Gastroesophageal sphincter (tissue), 4 donors: Measurements from ENCODE around the gene KHSRP. TPM values are rescaled to one million over a fixed set of nuclear protein-coding genes. Genes with fewer than 3 reads are reported as not detected.

Experiments used
- ATAC-seq: fragments of 150-250 bp; one replicate; pipeline ENCODE4 v1.9.1; 2016; ENCODE audit warnings: mild to moderate bottlenecking, moderate library complexity
- H3K27ac ChIP-seq, 4 donors: fragments of 200-600 bp; sonication (generic) in 3 of 4; 1 replicate in 3 of 4; 2 replicates in 1 of 4; pipeline ENCODE4 v1.5.1; 2016 to 2019
- H3K27me3 ChIP-seq: fragments of 200-600 bp; sonication (generic); one replicate; pipeline ENCODE4 v1.5.1; 2019
- H3K36me3 ChIP-seq, 2 donors: fragments of 200-600 bp; sonication (generic); one replicate each; pipeline ENCODE4 v1.5.1; 2019; ENCODE audit warnings: control low read depth in 1 of 2
- H3K4me1 ChIP-seq, 3 donors: fragments of 200-600 bp; sonication (generic); 1 replicate in 2 of 3; 2 replicates in 1 of 3; pipeline ENCODE4 v1.5.1; 2016 to 2019; ENCODE audit warnings: control low read depth in 2 of 3
- H3K4me3 ChIP-seq, 2 donors: fragments of 200-600 bp; sonication (generic); one replicate each; pipeline ENCODE4 v1.5.1; 2019; ENCODE audit warnings: mild to moderate bottlenecking in 1 of 2, moderate library complexity in 1 of 2
- H3K9me3 ChIP-seq, 3 donors: fragments of 200-600 bp; sonication (generic); one replicate each; pipeline ENCODE4 v1.5.1; 2017 to 2019; ENCODE audit warnings: control low read depth in 2 of 3
- EP300 ChIP-seq: sonication (generic); formaldehyde crosslinking; IDR thresholded peaks from one replicate; pipeline ENCODE4 v1.6.1; 2017; ENCODE audit warnings: antibody characterized with exemption, mild to moderate bottlenecking
- POLR2A ChIP-seq, 2 donors: fragments of 450-650 bp; IDR thresholded peaks; one replicate each; pipeline ENCODE4 v1.6.1; 2017; ENCODE audit warnings: antibody characterized with exemption in 2 of 2, mild to moderate bottlenecking in 2 of 2, moderate library complexity in 1 of 2
- POLR2AphosphoS5 ChIP-seq: sonication (generic); formaldehyde crosslinking; IDR thresholded peaks from one replicate; pipeline ENCODE4 v1.6.1; 2017; ENCODE audit warnings: antibody characterized with exemption
- WGBS, 2 donors: methylation state at CpG; one replicate each; pipeline ENCODE4 v1.1.5; 2018; ENCODE audit warnings: low coverage in 1 of 2; 5-methylcytosine and 5-hydroxymethylcytosine counted together
- small RNA-seq, 4 donors: library from RNA; depleted of rRNA; stranded (forward); fragments of <200 nt; gene quantifications; one replicate each; pipeline ENCODE3, GENCODE V24; 2016
- total RNA-seq, 4 donors: library from RNA; depleted of rRNA; stranded (reverse); fragments of >200 nt; gene quantifications; one replicate each; pipeline ENCODE4 v1.1.0, GENCODE V29; 2016
- TF ChIP-seq, protein P1 (sequence below), 4 experiments: fragments of 200-600 bp in 2 of 4; fragments of 450-650 bp in 2 of 4; sonication (generic) in 1 of 4; IDR thresholded peaks; one replicate each; pipeline ENCODE4 v1.5.1; 2017 to 2019; ENCODE audit warnings: antibody characterized with exemption in 4 of 4, mild to moderate bottlenecking in 2 of 4, moderate library complexity in 2 of 4

Gene KHSRP
- total RNA-seq, 4 donors from 2014 or later = 102 to 218 (median 126) TPM

DNA sequence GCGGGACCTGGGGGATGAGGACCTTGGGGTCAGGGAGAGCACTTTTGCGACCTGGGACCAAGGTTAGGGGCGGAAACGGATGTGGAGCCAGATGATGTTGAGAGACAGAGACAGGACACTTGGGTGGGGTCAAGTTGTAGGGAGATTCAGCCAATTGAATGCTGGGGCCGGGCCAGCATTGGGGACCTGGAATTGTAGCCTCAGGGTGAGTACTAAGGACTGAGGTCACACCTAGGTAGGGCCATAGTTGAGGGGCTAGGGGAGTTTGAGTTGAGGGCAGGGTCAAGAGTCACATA, 50.9 kb downstream of the KHSRP start:
- Histone ChIP-seq H3K27me3 (no peaks in the 10 kb centered on the region), H3K4me3 (peak overlapping the region; percentile 20 to 92), H3K4me1 (peaks cover 0 to 58% (median 21%) of the 10 kb centered on the region in 3 donors), H3K9me3 (no peaks in the 10 kb centered on the region), H3K27ac (peak overlapping the region; percentile 14 to 100 (median 96)), H3K36me3 (peaks cover 0 to 30% of the 10 kb centered on the region in 2 donors)
- WGBS, 2 donors = 17 to 18% methylated on average over 4 of the region's 5 CpGs
- TF ChIP-seq POLR2A (IDR thresholded peaks at IDR 0.05) (no peak), POLR2AphosphoS5 (no peak), EP300 (no peak)
- TF ChIP-seq, protein P1, sequence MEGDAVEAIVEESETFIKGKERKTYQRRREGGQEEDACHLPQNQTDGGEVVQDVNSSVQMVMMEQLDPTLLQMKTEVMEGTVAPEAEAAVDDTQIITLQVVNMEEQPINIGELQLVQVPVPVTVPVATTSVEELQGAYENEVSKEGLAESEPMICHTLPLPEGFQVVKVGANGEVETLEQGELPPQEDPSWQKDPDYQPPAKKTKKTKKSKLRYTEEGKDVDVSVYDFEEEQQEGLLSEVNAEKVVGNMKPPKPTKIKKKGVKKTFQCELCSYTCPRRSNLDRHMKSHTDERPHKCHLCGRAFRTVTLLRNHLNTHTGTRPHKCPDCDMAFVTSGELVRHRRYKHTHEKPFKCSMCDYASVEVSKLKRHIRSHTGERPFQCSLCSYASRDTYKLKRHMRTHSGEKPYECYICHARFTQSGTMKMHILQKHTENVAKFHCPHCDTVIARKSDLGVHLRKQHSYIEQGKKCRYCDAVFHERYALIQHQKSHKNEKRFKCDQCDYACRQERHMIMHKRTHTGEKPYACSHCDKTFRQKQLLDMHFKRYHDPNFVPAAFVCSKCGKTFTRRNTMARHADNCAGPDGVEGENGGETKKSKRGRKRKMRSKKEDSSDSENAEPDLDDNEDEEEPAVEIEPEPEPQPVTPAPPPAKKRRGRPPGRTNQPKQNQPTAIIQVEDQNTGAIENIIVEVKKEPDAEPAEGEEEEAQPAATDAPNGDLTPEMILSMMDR (IDR thresholded peaks at IDR 0.05) = no peak
- no peak for ATAC-seq

DNA sequence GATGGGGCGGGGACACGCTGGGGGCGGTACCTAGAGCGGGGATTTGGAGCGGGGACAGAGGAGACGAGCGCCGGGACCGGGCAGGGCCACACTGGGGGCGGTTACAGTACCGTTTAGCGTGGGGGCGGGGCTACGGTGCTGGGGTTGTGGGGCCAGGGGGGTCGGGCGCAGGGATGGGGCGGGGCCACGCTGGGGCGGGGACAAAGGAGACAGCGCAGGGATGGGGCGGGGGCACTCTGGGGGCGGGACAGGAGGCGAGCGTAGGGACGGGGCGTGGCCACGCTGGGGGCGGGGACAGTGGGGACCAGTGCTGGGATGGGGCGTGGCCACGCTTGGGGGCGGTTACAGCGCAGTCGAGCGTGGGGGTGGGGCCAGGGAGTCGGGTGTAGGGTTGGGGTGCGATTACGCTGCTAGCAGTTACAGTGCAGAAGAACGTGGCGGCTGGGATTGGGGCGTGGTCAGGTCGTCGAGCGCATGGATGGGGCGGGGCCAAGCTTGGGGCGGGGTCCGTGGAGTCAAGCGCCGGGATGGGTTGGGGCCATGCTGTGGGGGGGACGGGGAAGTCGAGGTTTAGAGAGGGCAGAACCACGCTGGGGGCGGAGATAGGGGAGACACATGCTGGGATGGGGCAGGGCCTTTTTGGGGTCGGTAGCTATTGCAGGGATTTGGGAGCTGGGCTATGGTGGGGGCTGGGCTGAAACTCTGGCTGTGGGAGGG, 51.4 kb downstream of the KHSRP start:
- no peaks in the 10 kb centered on the region for H3K9me3 ChIP-seq
- TF ChIP-seq POLR2AphosphoS5 = peak; percentile 13
- TF ChIP-seq, protein P1 (IDR thresholded peaks at IDR 0.05) = no peak
- WGBS, 2 donors = 0% methylated on average over 1 to 17 of the region's 53 CpGs
- peak; percentile 81 for ATAC-seq
- peaks cover 0 to 53% (median 18%) of the 10 kb centered on the region in 3 donors for H3K4me1 ChIP-seq
- peak overlapping the region; percentile 87 to 100 (median 96) for H3K27ac ChIP-seq
- peaks cover 0 to 33% of the 10 kb centered on the region in 2 donors for H3K36me3 ChIP-seq
- peak overlapping the region; percentile 53 to 92 for H3K4me3 ChIP-seq
- no peaks in the 10 kb centered on the region for H3K27me3 ChIP-seq

DNA sequence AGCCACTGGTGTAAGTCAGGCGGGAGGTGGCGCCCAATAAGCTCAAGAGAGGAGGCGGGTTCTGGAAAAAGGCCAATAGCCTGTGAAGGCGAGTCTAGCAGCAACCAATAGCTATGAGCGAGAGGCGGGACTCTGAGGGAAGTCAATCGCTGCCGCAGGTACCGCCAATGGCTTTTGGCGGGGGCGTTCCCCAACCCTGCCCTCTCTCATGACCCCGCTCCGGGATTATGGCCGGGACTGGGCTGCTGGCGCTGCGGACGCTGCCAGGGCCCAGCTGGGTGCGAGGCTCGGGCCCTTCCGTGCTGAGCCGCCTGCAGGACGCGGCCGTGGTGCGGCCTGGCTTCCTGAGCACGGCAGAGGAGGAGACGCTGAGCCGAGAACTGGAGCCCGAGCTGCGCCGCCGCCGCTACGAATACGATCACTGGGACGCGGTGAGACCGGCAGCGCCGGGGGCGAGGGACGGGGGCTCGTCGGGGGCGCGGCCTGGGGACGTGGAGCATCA, 52.0 kb downstream of the KHSRP start, which contains the start of gene ALKBH7:
ALKBH7 (plus strand) TSS at position 201 of the 502 bp plus-strand sequence; CDS start at position 228, 27 bp downstream.
- Histone ChIP-seq H3K9me3 (no peaks in the 10 kb centered on the region), H3K36me3 (peaks cover 0 to 39% of the 10 kb centered on the region in 2 donors), H3K4me1 (peaks cover 0 to 47% (median 12%) of the 10 kb centered on the region in 3 donors), H3K27ac (peak within 1 kb of the TSS; percentile 90 to 100 (median 96)), H3K27me3 (no peaks in the 10 kb centered on the region), H3K4me3 (peak within 1 kb of the TSS; percentile 53 to 92)
- WGBS, 2 donors = no CpG with 5 or more reads among the region's 47 CpGs
- TF ChIP-seq POLR2AphosphoS5 (peak; percentile 22), EP300 (no peak), POLR2A (IDR thresholded peaks at IDR 0.05) (peak; percentile 44 to 57)
- ATAC-seq = peak; percentile 93

DNA sequence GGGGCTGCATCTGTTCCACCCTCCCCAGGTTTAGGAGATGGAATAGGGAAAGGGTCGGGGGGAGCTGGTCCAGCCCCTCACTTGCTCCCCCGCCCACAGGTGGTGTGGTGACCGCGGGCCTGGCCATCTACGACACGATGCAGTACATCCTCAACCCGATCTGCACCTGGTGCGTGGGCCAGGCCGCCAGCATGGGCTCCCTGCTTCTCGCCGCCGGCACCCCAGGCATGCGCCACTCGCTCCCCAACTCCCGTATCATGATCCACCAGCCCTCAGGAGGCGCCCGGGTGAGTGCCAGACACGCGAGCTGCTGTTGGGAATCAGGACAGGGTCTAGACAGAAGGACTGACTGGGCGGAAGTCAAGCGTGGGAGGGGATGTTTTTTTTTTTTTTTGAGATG, 60.3 kb downstream of the KHSRP start:
- Histone ChIP-seq H3K27me3 (no peaks in the 10 kb centered on the region), H3K9me3 (no peaks in the 10 kb centered on the region), H3K4me1 (peaks cover 0 to 18% (median 7%) of the 10 kb centered on the region in 3 donors), H3K4me3 (no peak overlapping the region), H3K36me3 (peaks cover 0 to 64% of the 10 kb centered on the region in 2 donors), H3K27ac (no peak overlapping the region)
- WGBS, 2 donors = 83% methylated on average over 2 of the region's 21 CpGs; no CpG with 5 or more reads in 1 of the 2 donors
- TF ChIP-seq EP300 = no peak
- no peak for ATAC-seq

Small RNAs within 50 kb of the gene (small RNA-seq; reads per million reads assigned to genes)
- gene MIR6790 (0 reads per million in 4 donors), gene MIR6885 (0 to 0.27 (median 0) reads per million in 4 donors)

Other genes starting within 250 kb of the KHSRP start
- gene MLLT1, start 144.8 kb downstream of the KHSRP start, total RNA-seq = 10 to 100 TPM; 21.4 to 42.5 (median 23.8) TPM
- not detected for gene ACER1, start 91.2 kb downstream of the KHSRP start, total RNA-seq
- gene CLPP, start 63.3 kb downstream of the KHSRP start, total RNA-seq = 10 to 100 TPM; 40.2 to 86.1 (median 63.8) TPM
- gene ALKBH7, start 52.0 kb downstream of the KHSRP start, total RNA-seq = 10 to 100 TPM; 41.9 to 75.1 (median 45.7) TPM
- gene PSPN, start 48.9 kb downstream of the KHSRP start, total RNA-seq = 1 to 10 TPM in 3 of 4 donors, under 1 TPM in 1; 0.67 to 2.4 (median 1.4) TPM
- gene GTF2F1, start 31.6 kb downstream of the KHSRP start, total RNA-seq = 10 to 100 TPM; 44.7 to 62.8 (median 51.4) TPM
- 1 to 10 TPM in 1 of 4 donors, under 1 TPM in 1, not detected in 2; 0.27 to 1.3 TPM for gene SLC25A41, start 9.0 kb upstream of the KHSRP start, total RNA-seq
- gene SLC25A23, start 35.0 kb upstream of the KHSRP start, total RNA-seq = 100 to 1,000 TPM; 111 to 328 (median 240) TPM
- gene CRB3, start 39.5 kb upstream of the KHSRP start, total RNA-seq = 1 to 10 TPM in 2 of 4 donors, under 1 TPM in 1, not detected in 1; 0.85 to 6.2 (median 1.6) TPM
- gene DENND1C, start 57.0 kb upstream of the KHSRP start, total RNA-seq = 1 to 10 TPM in 3 of 4 donors, under 1 TPM in 1; 0.57 to 6.1 (median 1.5) TPM
- 1 to 10 TPM; 1.2 to 3.2 (median 2.2) TPM for gene TUBB4A, start 77.5 kb upstream of the KHSRP start, total RNA-seq
- gene TNFSF9, start 106.2 kb upstream of the KHSRP start, total RNA-seq = under 1 TPM in 2 of 4 donors, not detected in 2; 0.17 to 0.27 TPM
- gene CD70, start 166.3 kb upstream of the KHSRP start, total RNA-seq = 1 to 10 TPM in 1 of 4 donors, not detected in 3; 2.2 TPM
- 1 to 10 TPM in 2 of 4 donors, under 1 TPM in 2; 0.16 to 2.4 (median 0.81) TPM for gene TNFSF14, start 245.3 kb upstream of the KHSRP start, total RNA-seq